HTR-8/SVneo (cell line): Measurements from ENCODE around the gene DLG2.

Experiments
- DNase-seq: peaks from one replicate; pipeline ENCODE4 v3.0.0; 2011; ENCODE audit warnings: low spot score, mixed read lengths; ENCODE audit not compliant: insufficient read length
- FAIRE-seq: peaks from 2 replicates; lab custom pipeline; 2011; peaks lifted over from hg19 to GRCh38; lab: Jason Lieb, UNC

Gene DLG2

DNA sequence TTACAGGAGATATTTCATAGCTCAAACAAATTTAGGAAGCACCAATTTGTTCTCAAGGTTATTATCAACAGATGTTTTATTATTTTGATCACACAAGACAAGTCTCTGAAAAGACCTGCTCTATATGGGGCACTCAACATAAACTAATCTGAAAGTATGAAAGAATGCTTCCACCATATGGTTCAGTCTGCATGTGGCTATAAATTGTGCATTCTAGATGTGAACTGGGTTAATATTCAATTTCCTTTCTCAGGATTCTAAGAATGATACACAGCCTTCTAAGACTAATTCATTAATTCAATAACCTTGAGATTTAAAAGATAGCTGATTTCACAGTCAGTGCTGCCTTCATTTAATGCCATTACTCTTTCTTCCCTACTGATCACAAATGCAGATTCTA, 1489.6 kb downstream of the DLG2 start:
- FAIRE-seq (no peak), DNase-seq (no peak)

GRCh38 chr11:84136926-84137325, 1490.2 kb downstream of the DLG2 start:
- FAIRE-seq (no peak), DNase-seq (no peak)

DNA sequence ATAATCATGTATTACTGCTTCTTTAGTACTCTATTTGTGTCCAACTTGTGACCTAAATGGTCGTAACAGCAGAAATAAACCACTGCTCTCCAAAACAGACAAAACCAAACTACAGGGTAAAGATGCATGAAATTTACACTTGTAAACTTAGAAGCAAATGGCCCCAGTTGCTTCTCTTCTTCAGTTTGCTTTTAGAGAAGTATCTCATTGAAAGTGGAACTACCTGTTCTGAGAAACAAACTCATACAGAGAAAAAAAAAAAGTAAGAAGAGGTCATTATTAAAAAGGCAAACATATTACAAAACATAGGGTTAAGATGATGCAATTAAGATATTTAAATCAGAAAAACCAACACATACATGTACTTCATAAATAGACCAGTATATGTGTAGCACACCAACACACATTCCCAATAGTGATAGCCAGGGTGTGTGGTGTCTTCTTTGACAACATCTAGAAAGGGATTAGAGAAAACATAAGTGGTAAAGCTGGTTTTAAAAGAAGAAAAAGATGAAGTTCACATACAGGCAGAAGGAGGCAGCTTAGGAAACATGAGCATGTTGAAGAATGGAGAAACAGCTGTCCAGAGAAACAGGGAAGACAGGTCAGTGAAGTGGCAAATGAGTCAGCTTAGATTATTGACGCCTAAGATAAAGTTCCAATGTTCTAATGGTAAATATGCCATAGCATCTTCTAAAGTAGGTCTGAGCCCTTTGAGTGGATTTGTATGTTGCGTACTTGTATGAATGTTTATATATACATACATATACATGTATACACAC, 1496.3 kb downstream of the DLG2 start:
- peak; percentile 42 for FAIRE-seq
- DNase-seq = no peak

- FAIRE-seq = no peak
- no peak for DNase-seq
Measured at GRCh38 chr11:84129961-84130576, 1497.1 kb downstream of the DLG2 start.

DNA sequence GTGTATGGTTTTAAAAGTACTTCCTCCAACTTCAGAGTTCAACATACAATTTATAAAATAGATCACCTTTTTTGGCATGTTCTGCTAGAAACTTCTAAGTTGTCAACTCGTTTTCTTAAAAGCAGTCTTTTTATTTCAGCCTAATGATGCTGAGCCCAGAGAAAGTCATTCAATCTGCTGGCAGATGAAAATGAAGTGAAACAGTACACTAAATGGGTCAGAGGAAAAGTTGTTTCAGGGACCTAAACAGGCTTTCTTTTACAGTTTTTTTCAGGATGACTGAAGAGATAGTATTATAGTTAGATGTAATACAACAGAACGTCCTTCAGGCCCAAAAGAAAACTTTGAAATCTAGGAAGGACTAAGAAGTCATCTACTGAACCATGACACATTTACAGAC, 1498.3 kb downstream of the DLG2 start:
- FAIRE-seq (no peak), DNase-seq (no peak)

DNA sequence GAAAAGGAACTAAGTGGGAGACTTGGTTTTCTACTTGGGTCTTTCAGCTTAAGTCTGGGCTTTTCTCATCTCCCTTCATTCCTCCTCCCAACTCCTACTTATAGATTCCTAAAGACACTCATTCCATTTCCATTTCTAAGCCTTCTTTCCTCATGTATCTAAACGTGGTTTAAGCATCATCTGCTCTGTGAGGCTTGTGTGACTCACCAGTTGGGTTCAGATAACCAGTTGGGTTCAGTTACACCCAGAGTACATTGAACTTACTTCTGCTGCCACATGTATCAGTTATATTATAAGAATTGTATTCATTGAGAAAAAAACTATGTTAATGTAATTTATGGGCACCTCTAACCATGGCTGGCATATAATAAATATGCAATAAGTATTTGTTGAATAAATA, 1509.8 kb downstream of the DLG2 start:
- DNase-seq (no peak), FAIRE-seq (no peak)

DNA sequence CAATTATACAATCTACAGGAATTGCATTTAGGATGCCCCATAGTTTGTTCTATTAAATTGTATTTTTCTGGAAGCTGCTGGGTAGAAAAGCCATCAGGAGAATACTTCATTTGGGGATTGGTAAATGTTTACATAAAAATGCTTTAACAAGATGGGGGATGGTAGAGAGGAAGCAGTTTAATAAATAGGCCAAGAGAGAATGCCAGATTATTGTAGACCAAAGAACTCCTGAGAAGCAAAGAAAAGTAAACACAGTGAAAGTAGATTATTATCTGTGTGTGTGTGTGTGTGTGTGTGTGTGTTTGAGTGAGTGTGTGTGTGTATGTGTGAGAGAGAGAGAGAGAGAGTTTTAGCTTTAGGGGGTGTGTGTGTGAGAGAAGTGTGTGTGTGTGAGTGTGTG, 1520.6 kb downstream of the DLG2 start:
- FAIRE-seq (no peak), DNase-seq (no peak)

- DNase-seq (no peak), FAIRE-seq (no peak)
Measured at GRCh38 chr11:84105148-84105547, 1522.0 kb downstream of the DLG2 start.

GRCh38 chr11:84103096-84103495, 1524.0 kb downstream of the DLG2 start:
- no peak for FAIRE-seq
- DNase-seq = no peak

- DNase-seq (no peak), FAIRE-seq (no peak)
Measured at GRCh38 chr11:84097186-84097585, 1530.0 kb downstream of the DLG2 start.

GRCh38 chr11:84091212-84091986, 1535.7 kb downstream of the DLG2 start:
- DNase-seq (no peak), FAIRE-seq (no peak)

DNA sequence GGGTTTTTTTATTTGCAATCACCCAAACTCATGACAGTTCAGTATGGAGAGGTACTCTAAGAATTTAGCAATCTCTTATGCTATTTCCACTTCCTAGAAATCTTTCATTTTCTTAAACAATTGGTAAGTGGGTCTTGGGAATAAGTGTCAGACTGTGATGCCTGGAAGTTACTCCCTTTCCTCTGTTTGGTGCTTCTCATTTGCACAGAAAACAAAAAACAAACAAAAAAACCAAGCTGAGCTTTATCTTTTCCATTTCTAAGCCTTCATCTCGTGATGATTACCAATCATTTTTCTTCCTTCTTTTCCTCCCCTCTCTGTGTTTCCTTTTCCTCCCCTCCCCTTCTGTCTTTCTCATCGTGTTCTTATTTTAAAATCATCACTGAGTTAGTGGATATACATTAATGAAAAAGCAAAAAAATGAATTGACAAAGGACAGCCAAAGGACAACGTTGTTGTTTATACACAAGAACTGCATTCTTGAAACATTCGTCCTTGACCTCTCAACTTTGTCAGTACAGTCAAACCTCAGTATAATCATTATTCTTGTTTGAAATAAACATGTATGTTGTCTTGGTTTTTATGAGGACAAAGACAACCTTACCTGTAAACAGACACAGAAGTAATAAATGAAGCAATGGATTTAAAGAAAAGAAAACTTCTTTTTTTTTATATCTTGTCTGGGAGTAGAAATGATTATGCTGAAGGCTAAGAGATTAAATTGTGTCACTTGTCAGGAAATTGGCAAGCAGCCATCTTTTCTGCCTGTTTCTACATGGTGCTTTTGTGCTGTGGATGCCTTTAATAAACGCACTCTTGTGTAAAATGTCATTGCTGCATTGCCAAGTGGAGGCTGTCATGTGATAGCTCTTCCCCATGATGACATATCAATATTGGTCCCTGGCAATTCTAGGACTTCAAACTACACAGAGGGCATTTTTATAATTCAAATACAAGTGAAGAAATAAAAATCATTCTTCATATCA, 1537.8 kb downstream of the DLG2 start:
- FAIRE-seq (no peak), DNase-seq (no peak)

DNA sequence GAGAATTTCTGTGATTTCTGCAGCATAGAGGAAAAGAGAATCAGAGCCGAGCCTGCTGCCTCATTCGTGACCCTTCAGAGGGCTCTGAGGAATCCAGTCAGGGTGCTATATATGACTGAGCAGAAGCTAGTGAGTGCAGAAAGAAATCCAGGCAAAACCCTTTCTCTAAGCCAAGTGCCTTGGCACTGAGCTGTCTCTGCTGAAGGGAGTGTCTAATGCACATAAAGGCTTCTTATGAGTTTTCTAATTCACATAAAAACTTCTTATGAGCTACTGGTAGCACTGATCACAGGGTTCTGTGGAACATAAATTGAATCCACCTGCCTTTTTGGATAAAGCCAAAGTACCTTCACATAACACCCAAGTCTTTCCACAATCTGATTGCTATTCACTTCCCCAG, 1555.3 kb downstream of the DLG2 start:
- FAIRE-seq (no peak), DNase-seq (no peak)

DNA sequence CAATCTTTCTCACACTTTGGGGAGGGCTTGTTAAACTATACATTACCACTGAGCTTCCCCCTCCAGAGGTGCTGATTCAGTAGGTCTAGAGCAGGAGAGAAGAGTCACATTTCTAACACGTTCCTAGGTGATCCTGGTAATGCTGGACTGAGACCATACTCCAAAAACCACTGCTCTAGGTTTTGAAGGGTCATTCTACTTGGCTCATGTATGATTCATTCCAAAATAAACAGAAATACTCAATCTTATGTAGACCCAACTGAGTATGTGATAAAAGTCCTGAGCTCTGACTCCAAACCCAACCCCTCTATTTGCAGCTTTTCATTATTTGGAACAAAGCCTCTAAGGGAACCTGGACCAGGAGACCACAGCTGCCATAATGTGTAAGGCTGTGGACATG, 1558.1 kb downstream of the DLG2 start:
- no peak for DNase-seq
- no peak for FAIRE-seq

GRCh38 chr11:84061726-84062125, 1565.4 kb downstream of the DLG2 start:
- DNase-seq = no peak
- FAIRE-seq = no peak

GRCh38 chr11:84056653-84057376, 1570.3 kb downstream of the DLG2 start:
- no peak for FAIRE-seq
- no peak for DNase-seq

GRCh38 chr11:84045146-84045545, 1582.0 kb downstream of the DLG2 start:
- DNase-seq (no peak), FAIRE-seq (no peak)

DNA sequence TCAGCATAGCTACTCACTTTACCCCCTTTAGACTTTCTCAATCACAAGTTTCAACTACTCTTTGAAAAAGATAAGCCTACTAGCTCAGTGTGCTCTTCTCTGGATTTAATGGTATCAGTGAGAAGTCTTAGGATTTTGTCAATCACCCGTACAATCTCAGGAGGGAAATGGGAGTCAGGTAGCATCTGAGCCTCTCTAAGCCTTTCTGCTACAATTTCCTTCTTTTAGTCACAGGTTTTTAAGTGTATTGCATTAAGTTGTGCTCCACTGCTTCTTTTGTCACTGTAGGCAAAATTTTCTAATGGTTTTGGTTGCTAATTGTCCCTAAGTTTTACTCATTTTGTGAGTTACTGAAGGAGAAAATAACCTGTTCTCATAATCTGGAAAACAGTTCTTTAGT, 1582.4 kb downstream of the DLG2 start:
- FAIRE-seq (no peak), DNase-seq (no peak)

DNA sequence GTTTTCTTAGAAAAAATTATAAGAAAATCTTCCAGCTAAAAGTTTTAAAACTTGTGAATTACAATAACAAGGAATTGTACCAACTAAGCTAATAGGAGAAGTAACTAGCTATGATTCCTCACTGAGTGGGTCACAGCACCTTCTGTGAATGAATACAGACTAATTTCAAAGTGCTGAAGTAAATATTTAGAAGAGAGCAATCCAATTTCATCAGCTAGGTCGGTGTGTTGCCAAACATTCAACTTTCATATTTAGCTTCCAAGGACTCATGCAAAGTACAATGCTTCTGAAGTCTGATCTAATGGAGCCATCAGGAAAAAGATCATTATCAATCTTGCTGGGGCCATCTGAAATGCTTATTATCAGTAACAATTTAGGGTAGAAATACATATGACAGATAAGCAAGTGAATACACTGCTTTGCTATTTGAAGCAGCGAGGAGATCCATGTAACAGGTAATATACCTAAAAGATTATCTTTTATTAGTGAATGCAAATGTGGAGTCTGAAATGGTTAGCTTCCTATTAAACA, 1590.4 kb downstream of the DLG2 start:
- no peak for FAIRE-seq
- DNase-seq = no peak
